ENCODE measurements around the gene HPCAL1.

Gene HPCAL1

GRCh38 chr2:10269711-10270610, 32.7 kb upstream of the HPCAL1 start:
- no peak overlapping the region for H3K4me3 ChIP-seq (ENCODE audit: severe bottlenecking)
- DNase-seq (ENCODE audit: low spot score): no peak
- H3K27ac ChIP-seq (ENCODE audit: poor library complexity, severe bottlenecking): peak overlapping the region; percentile 2
- no peaks in the 10 kb centered on the region for H3K27me3 ChIP-seq (ENCODE audit: insufficient read depth, poor library complexity, severe bottlenecking)
- H3K9me3 ChIP-seq (ENCODE audit: severe bottlenecking): no peaks in the 10 kb centered on the region
- no peak for TF ChIP-seq CTCF (IDR thresholded peaks at IDR 0.05; ENCODE audit: poor library complexity, severe bottlenecking)
- ATAC-seq (ENCODE audit: low read depth): no peak
- H3K4me1 ChIP-seq (ENCODE audit: insufficient read depth, poor library complexity, severe bottlenecking): peaks cover 5% of the 10 kb centered on the region
- H3K36me3 ChIP-seq (ENCODE audit: low read depth): no peaks in the 10 kb centered on the region

- Histone ChIP-seq H3K27me3 (ENCODE audit: insufficient read depth, poor library complexity, severe bottlenecking) (no peaks in the 10 kb centered on the region), H3K27ac (ENCODE audit: poor library complexity, severe bottlenecking) (peak overlapping the region; percentile 2)
- no peak for DNase-seq (ENCODE audit: low spot score)
Observed at GRCh38 chr2:10271509-10271908, 31.2 kb upstream of the HPCAL1 start.

GRCh38 chr2:10271946-10272345, 30.8 kb upstream of the HPCAL1 start:
- H3K27me3 ChIP-seq (ENCODE audit: insufficient read depth, poor library complexity, severe bottlenecking): no peaks in the 10 kb centered on the region

More at GRCh38 chr2:10271509-10271908, 31.2 kb upstream of the HPCAL1 start:
- peaks cover 5% of the 10 kb centered on the region for H3K4me1 ChIP-seq (ENCODE audit: insufficient read depth, poor library complexity, severe bottlenecking)
- H3K36me3 ChIP-seq (ENCODE audit: low read depth): no peaks in the 10 kb centered on the region
- no peaks in the 10 kb centered on the region for H3K9me3 ChIP-seq (ENCODE audit: severe bottlenecking)
- no peak for TF ChIP-seq CTCF (IDR thresholded peaks at IDR 0.05; ENCODE audit: poor library complexity, severe bottlenecking)
- no peak for ATAC-seq (ENCODE audit: low read depth)
- H3K4me3 ChIP-seq (ENCODE audit: severe bottlenecking): no peak overlapping the region

GRCh38 chr2:10272464-10272863, 30.2 kb upstream of the HPCAL1 start:
- Histone ChIP-seq H3K4me1 (ENCODE audit: insufficient read depth, poor library complexity, severe bottlenecking) (peaks cover 5% of the 10 kb centered on the region), H3K36me3 (ENCODE audit: low read depth) (no peaks in the 10 kb centered on the region), H3K4me3 (ENCODE audit: severe bottlenecking) (no peak overlapping the region), H3K27me3 (ENCODE audit: insufficient read depth, poor library complexity, severe bottlenecking) (no peaks in the 10 kb centered on the region), H3K27ac (ENCODE audit: poor library complexity, severe bottlenecking) (no peak overlapping the region), H3K9me3 (ENCODE audit: severe bottlenecking) (no peaks in the 10 kb centered on the region)
- no peak for DNase-seq (ENCODE audit: low spot score)
- no peak for ATAC-seq (ENCODE audit: low read depth)
- TF ChIP-seq CTCF (IDR thresholded peaks at IDR 0.05; ENCODE audit: poor library complexity, severe bottlenecking): no peak

More at GRCh38 chr2:10271946-10272345, 30.8 kb upstream of the HPCAL1 start:
- peaks cover 5% of the 10 kb centered on the region for H3K4me1 ChIP-seq (ENCODE audit: insufficient read depth, poor library complexity, severe bottlenecking)
- DNase-seq (ENCODE audit: low spot score) (no peak), ATAC-seq (ENCODE audit: low read depth) (no peak)
- no peak overlapping the region for H3K27ac ChIP-seq (ENCODE audit: poor library complexity, severe bottlenecking)
- no peak for TF ChIP-seq CTCF (IDR thresholded peaks at IDR 0.05; ENCODE audit: poor library complexity, severe bottlenecking)
- no peaks in the 10 kb centered on the region for H3K9me3 ChIP-seq (ENCODE audit: severe bottlenecking)
- H3K4me3 ChIP-seq (ENCODE audit: severe bottlenecking): no peak overlapping the region
- H3K36me3 ChIP-seq (ENCODE audit: low read depth): no peaks in the 10 kb centered on the region
